A549 (cell line): Measurements from ENCODE around the gene PNMA6F. TPM values are rescaled to one million over a fixed set of nuclear protein-coding genes. Genes with fewer than 3 reads are reported as not detected.

ENCODE experiments used
- ATAC-seq, 2 experiments: fragments of 200-7000 bp in 1 of 2; fragments of >200 bp in 1 of 2; cut with Nextera tagmentation in 1 of 2; cut with Tn5 transposase in 1 of 2; 3 replicates each; pipeline versions ENCODE4 v1.8.0 to v1.9.1; 2018 to 2020; ENCODE audit warnings: mild to moderate bottlenecking in 1 of 2, moderate library complexity in 1 of 2
- CTCF ChIA-PET: fragments of 300-600 bp; sonication (Branson Sonifier 250); formaldehyde crosslinking; extraction: SDS; loops from one replicate; lab custom pipeline; 2021; ENCODE audit warnings: antibody characterized with exemption, inconsistent platforms; lab: Yijun Ruan, JAX
- POLR2A ChIA-PET: fragments of 350-600 bp; formaldehyde crosslinking; extraction: SDS; loops from one replicate; lab custom pipeline; 2021; ENCODE audit warnings: antibody characterized with exemption, inconsistent platforms; lab: Yijun Ruan, JAX
- DNase-seq, 2 experiments: peaks; one replicate each; pipeline versions ENCODE4 v3.0.0 to v3.0.0-alpha.2; 2011 to 2016; ENCODE audit warnings: low read depth in 1 of 2, low spot score in 1 of 2
- FAIRE-seq: peaks from 2 replicates; lab custom pipeline; 2011; peaks lifted over from hg19 to GRCh38; lab: Jason Lieb, UNC
- H3K27ac ChIP-seq, 2 experiments: fragments of >200 bp; sonication (Bioruptor Twin); formaldehyde crosslinking; 3 replicates each; pipeline ENCODE4 v1.5.1; 2016 to 2017
- H3K4me1 ChIP-seq: fragments of >200 bp; sonication (Bioruptor Twin); formaldehyde crosslinking; 3 replicates; pipeline ENCODE4 v1.6.1; 2016
- H3K4me2 ChIP-seq: fragments of >200 bp; sonication (Bioruptor Twin); formaldehyde crosslinking; 3 replicates; pipeline ENCODE4 v1.6.1; 2016
- H3K4me3 ChIP-seq: fragments of >200 bp; sonication (Bioruptor Twin); formaldehyde crosslinking; 3 replicates; pipeline ENCODE4 v1.5.1; 2016
- H3K9me3 ChIP-seq: fragments of >200 bp; sonication (Bioruptor Twin); formaldehyde crosslinking; 3 replicates; pipeline ENCODE4 v1.6.1; 2016
- CBX2 ChIP-seq: fragments of 200-600 bp; sonication (generic); IDR thresholded peaks from 2 replicates; pipeline ENCODE4 v1.6.1; 2016; ENCODE audit warnings: low read depth, mild to moderate bottlenecking, borderline replicate concordance
- CHD4 ChIP-seq: fragments of 200-600 bp; sonication (generic); IDR thresholded peaks from 2 replicates; pipeline ENCODE4 v1.6.1; 2016; ENCODE audit warnings: antibody characterized with exemption, mild to moderate bottlenecking, borderline replicate concordance
- E2F6 ChIP-seq: IDR thresholded peaks from 2 replicates; pipeline ENCODE4 v1.6.1; 2012; ENCODE audit warnings: low read depth, borderline replicate concordance
- EHF ChIP-seq: fragments of 250-450 bp; sonication (Bioruptor Pico); IDR thresholded peaks from 2 replicates; pipeline ENCODE4 v1.5.0; 2020; ENCODE audit warnings: mild to moderate bottlenecking
- HDAC2 ChIP-seq: fragments of 200-600 bp; sonication (generic); IDR thresholded peaks from 2 replicates; pipeline ENCODE4 v1.6.1; 2016
- HES2 ChIP-seq: fragments of >200 bp; sonication (Bioruptor Twin); formaldehyde crosslinking; IDR thresholded peaks from 2 replicates; pipeline ENCODE4 v1.6.1; 2016
- HOXB13 ChIP-seq: fragments of 250-450 bp; sonication (Bioruptor Pico); IDR thresholded peaks from 2 replicates; pipeline ENCODE4 v1.5.0; 2020; ENCODE audit warnings: low read depth, mild to moderate bottlenecking, moderate library complexity
- JUN ChIP-seq, 2 experiments: fragments of >200 bp; sonication (Bioruptor Twin); formaldehyde crosslinking; IDR thresholded peaks; 2 replicates in 1 of 2; 3 replicates in 1 of 2; pipeline ENCODE4 v1.6.1; 2016 to 2017
- MAFK ChIP-seq: fragments of 450-650 bp; IDR thresholded peaks from 2 replicates; pipeline ENCODE4 v1.6.1; 2014; ENCODE audit not compliant: partially characterized antibody
- MAZ ChIP-seq: fragments of 150-350 bp; IDR thresholded peaks from 2 replicates; pipeline ENCODE4 v1.6.1; 2014; ENCODE audit warnings: antibody characterized with exemption, low read depth, low read length, borderline replicate concordance
- MYC ChIP-seq: IDR thresholded peaks from 2 replicates; pipeline ENCODE4 v1.6.1; 2012; ENCODE audit warnings: mild to moderate bottlenecking, inconsistent platforms, low read length, improper control_type of control experiment, borderline replicate concordance
- POLR2A ChIP-seq: IDR thresholded peaks from 2 replicates; pipeline ENCODE4 v1.6.1; 2012; ENCODE audit warnings: mild to moderate bottlenecking, low read length
- RCOR1 ChIP-seq: fragments of 150-350 bp; IDR thresholded peaks from 2 replicates; pipeline ENCODE4 v1.6.1; 2014; ENCODE audit warnings: antibody characterized with exemption, low read length, low read depth
- SMC3 ChIP-seq: fragments of >200 bp; sonication (Bioruptor Twin); formaldehyde crosslinking; IDR thresholded peaks from 3 replicates; pipeline ENCODE4 v1.6.1; 2018; ENCODE audit warnings: inconsistent platforms
- TFCP2L1 ChIP-seq: fragments of 250-450 bp; sonication (Bioruptor Pico); IDR thresholded peaks from 2 replicates; pipeline ENCODE4 v1.5.0; 2021; ENCODE audit warnings: mild to moderate bottlenecking
- TP53 ChIP-seq: fragments of 250-450 bp; sonication (Bioruptor Pico); IDR thresholded peaks from 2 replicates; pipeline ENCODE4 v1.5.0; 2021; ENCODE audit warnings: mild to moderate bottlenecking, moderate library complexity
- ZNF302 ChIP-seq: fragments of 250-450 bp; sonication (Bioruptor Pico); IDR thresholded peaks from 2 replicates; pipeline ENCODE4 v1.9.0; 2021; ENCODE audit warnings: inconsistent platforms, mild to moderate bottlenecking, moderate library complexity
- ZSCAN20 ChIP-seq: fragments of 250-450 bp; sonication (Bioruptor Pico); IDR thresholded peaks from 2 replicates; pipeline ENCODE4 v1.8.0; 2022; ENCODE audit warnings: mild to moderate bottlenecking, moderate library complexity
- WGBS: methylation state at CpG from one replicate; pipeline ENCODE4 v1.1.6; 2017; ENCODE audit errors: missing lambda C conversion rate; 5-methylcytosine and 5-hydroxymethylcytosine counted together
- polyA minus RNA-seq: library from RNA; depleted of rRNA, polyadenylated mRNA; stranded (reverse); fragments of >200 nt; gene quantifications from 2 replicates; pipeline ENCODE4 v1.2.3, GENCODE V29; 2011; rRNA and poly(A)+ RNA removed
- polyA plus RNA-seq, 4 experiments: library from polyadenylated mRNA; depleted of rRNA in 3 of 4; stranded (reverse); fragments of >200 nt; fragmentation: RNase III in 1 of 4; extraction: RNeasy Plus Mini Kit Qiagen cat#74134 plus additional on column Dnase treatment in 1 of 4; gene quantifications; 2 replicates in 3 of 4; 3 replicates in 1 of 4; pipeline ENCODE4 v1.2.3, GENCODE V29; 2011 to 2017
- TF ChIP-seq, protein P1 (sequence below): fragments of 450-650 bp; IDR thresholded peaks from 2 replicates; pipeline ENCODE4 v1.6.1; 2014; ENCODE audit warnings: antibody characterized with exemption
- TF ChIP-seq, protein P2 (sequence below): fragments of >200 bp; sonication (Bioruptor Twin); formaldehyde crosslinking; IDR thresholded peaks from 3 replicates; pipeline ENCODE4 v1.5.1; 2016
- TF ChIP-seq, protein P3 (sequence below): fragments of 200-600 bp; sonication (generic); IDR thresholded peaks from 2 replicates; pipeline ENCODE4 v1.6.1; 2016; ENCODE audit warnings: antibody characterized with exemption, mild to moderate bottlenecking, moderate library complexity

Gene PNMA6F
- polyA plus RNA-seq (2011; rRNA removed), result not detected in 2 replicates
- not detected in 2 replicates for polyA plus RNA-seq (2012; cell fraction: cytosol; rRNA removed)
- polyA plus RNA-seq (2012; cell fraction: nucleus; rRNA removed), result not detected in 2 replicates
- not detected in 3 replicates for polyA plus RNA-seq (2017; fragmentation: RNase III; extraction: RNeasy Plus Mini Kit Qiagen cat#74134 plus additional on column Dnase treatment)
- not detected in 2 replicates for polyA minus RNA-seq

GRCh38 chrX:153321381-153322124 is at the start of gene PNMA6F:
Gene PNMA6F, minus strand, starts transcription at chrX:153321767. Its CDS starts 1,093 bp downstream, at chrX:153320674.
- 71% methylated on average over 17 of the region's 36 CpGs for WGBS
- Histone ChIP-seq H3K4me1 (no peaks in the 10 kb centered on the region), H3K27ac (no peak within 1 kb of the TSS), H3K4me2 (no peak within 1 kb of the TSS), H3K9me3 (no peaks in the 10 kb centered on the region), H3K4me3 (no peak within 1 kb of the TSS)
- ATAC-seq (no peak), DNase-seq (no peak), FAIRE-seq (no peak)
- ChIA-PET CTCF (no interaction called here), POLR2A (no interaction called here)
- TF ChIP-seq CBX2 (no peak), TP53 (CRISPR knock-in tag) (no peak), HOXB13 (CRISPR knock-in tag) (no peak), HDAC2 (no peak), MYC (no peak), CHD4 (no peak), SMC3 (no peak), TFCP2L1 (CRISPR knock-in tag) (no peak), MAFK (no peak), RCOR1 (no peak), EHF (CRISPR knock-in tag) (no peak), JUN (IDR thresholded peaks at IDR 0.05) (no peak), E2F6 (no peak), HES2 (no peak), POLR2A (no peak)
- TF ChIP-seq, protein P1, sequence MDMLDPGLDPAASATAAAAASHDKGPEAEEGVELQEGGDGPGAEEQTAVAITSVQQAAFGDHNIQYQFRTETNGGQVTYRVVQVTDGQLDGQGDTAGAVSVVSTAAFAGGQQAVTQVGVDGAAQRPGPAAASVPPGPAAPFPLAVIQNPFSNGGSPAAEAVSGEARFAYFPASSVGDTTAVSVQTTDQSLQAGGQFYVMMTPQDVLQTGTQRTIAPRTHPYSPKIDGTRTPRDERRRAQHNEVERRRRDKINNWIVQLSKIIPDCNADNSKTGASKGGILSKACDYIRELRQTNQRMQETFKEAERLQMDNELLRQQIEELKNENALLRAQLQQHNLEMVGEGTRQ, result no peak
- TF ChIP-seq, protein P2, sequence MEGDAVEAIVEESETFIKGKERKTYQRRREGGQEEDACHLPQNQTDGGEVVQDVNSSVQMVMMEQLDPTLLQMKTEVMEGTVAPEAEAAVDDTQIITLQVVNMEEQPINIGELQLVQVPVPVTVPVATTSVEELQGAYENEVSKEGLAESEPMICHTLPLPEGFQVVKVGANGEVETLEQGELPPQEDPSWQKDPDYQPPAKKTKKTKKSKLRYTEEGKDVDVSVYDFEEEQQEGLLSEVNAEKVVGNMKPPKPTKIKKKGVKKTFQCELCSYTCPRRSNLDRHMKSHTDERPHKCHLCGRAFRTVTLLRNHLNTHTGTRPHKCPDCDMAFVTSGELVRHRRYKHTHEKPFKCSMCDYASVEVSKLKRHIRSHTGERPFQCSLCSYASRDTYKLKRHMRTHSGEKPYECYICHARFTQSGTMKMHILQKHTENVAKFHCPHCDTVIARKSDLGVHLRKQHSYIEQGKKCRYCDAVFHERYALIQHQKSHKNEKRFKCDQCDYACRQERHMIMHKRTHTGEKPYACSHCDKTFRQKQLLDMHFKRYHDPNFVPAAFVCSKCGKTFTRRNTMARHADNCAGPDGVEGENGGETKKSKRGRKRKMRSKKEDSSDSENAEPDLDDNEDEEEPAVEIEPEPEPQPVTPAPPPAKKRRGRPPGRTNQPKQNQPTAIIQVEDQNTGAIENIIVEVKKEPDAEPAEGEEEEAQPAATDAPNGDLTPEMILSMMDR, result no peak
- TF ChIP-seq, protein P3, sequence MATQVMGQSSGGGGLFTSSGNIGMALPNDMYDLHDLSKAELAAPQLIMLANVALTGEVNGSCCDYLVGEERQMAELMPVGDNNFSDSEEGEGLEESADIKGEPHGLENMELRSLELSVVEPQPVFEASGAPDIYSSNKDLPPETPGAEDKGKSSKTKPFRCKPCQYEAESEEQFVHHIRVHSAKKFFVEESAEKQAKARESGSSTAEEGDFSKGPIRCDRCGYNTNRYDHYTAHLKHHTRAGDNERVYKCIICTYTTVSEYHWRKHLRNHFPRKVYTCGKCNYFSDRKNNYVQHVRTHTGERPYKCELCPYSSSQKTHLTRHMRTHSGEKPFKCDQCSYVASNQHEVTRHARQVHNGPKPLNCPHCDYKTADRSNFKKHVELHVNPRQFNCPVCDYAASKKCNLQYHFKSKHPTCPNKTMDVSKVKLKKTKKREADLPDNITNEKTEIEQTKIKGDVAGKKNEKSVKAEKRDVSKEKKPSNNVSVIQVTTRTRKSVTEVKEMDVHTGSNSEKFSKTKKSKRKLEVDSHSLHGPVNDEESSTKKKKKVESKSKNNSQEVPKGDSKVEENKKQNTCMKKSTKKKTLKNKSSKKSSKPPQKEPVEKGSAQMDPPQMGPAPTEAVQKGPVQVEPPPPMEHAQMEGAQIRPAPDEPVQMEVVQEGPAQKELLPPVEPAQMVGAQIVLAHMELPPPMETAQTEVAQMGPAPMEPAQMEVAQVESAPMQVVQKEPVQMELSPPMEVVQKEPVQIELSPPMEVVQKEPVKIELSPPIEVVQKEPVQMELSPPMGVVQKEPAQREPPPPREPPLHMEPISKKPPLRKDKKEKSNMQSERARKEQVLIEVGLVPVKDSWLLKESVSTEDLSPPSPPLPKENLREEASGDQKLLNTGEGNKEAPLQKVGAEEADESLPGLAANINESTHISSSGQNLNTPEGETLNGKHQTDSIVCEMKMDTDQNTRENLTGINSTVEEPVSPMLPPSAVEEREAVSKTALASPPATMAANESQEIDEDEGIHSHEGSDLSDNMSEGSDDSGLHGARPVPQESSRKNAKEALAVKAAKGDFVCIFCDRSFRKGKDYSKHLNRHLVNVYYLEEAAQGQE, result no peak

DNA sequence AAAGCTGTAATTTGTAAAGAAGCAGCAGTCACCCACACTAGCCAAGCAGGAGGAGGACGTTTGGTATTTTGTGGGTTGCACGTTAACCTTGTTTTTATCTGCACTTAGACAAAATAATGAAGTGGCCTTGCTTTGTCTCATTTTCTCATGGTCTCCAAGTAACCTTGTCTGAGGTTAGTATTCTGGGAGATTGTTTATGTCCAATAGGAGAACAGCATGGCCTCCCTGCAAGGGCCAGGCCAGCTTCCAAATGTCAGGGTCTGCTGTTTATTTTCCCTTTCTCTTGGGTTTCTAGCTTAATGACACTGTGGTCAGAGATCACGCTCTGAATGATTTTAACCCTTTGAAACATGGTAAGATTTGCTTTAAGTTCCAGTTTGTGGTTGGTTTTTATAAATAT is 49.7 kb upstream of the PNMA6F start:
- no peak for DNase-seq
- no peak for ATAC-seq
- H3K27ac ChIP-seq, result no peak overlapping the region
- WGBS, result 7% methylated on average over 3 of the region's 3 CpGs
- POLR2A ChIA-PET, result no interaction called here
- FAIRE-seq, result no peak
- no peak overlapping the region for H3K4me2 ChIP-seq
- CTCF ChIA-PET, result interaction anchor here (2.1 kb wide), 1 partner anchor 9 kb away, joined by 9 read pairs; no protein-coding TSS in a partner anchor
- no peak overlapping the region for H3K4me3 ChIP-seq
- TF ChIP-seq EHF (CRISPR knock-in tag) (no peak), MAZ (no peak), ZSCAN20 (CRISPR knock-in tag) (no peak), ZNF302 (CRISPR knock-in tag) (no peak), RCOR1 (no peak)
- no peaks in the 10 kb centered on the region for H3K4me1 ChIP-seq
- no peaks in the 10 kb centered on the region for H3K9me3 ChIP-seq
